Stomach (tissue), 9 donors: Measurements from ENCODE around the gene CERKL. TPM values are rescaled to one million over a fixed set of nuclear protein-coding genes. Genes with fewer than 3 reads are reported as not detected.

ENCODE experiments used
- DNase-seq, 2 donors: peaks; one replicate each; pipeline versions ENCODE4 v3.0.0 to v3.0.0-alpha.2; 2013 to 2019
- H3K27ac ChIP-seq, 5 donors: fragments of 200-600 bp in 4 of 5; sonication (generic) in 4 of 5; one replicate each; pipeline ENCODE4 v1.5.1; 2013 to 2019; ENCODE audit warnings: mild to moderate bottlenecking in 1 of 5, moderate library complexity in 1 of 5
- H3K27me3 ChIP-seq, 3 donors: fragments of 200-600 bp; sonication (generic); one replicate each; pipeline ENCODE4 v1.5.1; 2017 to 2019; ENCODE audit warnings: mixed run types in 1 of 3
- H3K36me3 ChIP-seq, 4 donors: fragments of 200-600 bp; sonication (generic); 1 replicate in 3 of 4; 2 replicates in 1 of 4; pipeline ENCODE4 v1.5.1; 2016 to 2019
- H3K4me1 ChIP-seq, 4 donors: fragments of 200-600 bp; sonication (generic); one replicate each; pipeline ENCODE4 v1.5.1; 2016 to 2019
- H3K4me3 ChIP-seq, 4 donors: fragments of 200-600 bp; sonication (generic) in 3 of 4; one replicate each; pipeline ENCODE4 v1.5.1; 2016 to 2019; ENCODE audit warnings: mild to moderate bottlenecking in 1 of 4
- H3K9me3 ChIP-seq, 4 donors: fragments of 200-600 bp; sonication (generic); one replicate each; pipeline ENCODE4 v1.5.1; 2016 to 2019
- EP300 ChIP-seq: sonication (generic); formaldehyde crosslinking; IDR thresholded peaks from one replicate; pipeline ENCODE4 v1.6.1; 2017; ENCODE audit warnings: antibody characterized with exemption
- POLR2A ChIP-seq, 4 donors: fragments of 450-650 bp; IDR thresholded peaks; one replicate each; pipeline ENCODE4 v1.6.1; 2016; ENCODE audit warnings: antibody characterized with exemption in 4 of 4, control low read depth in 2 of 4, mild to moderate bottlenecking in 1 of 4, moderate library complexity in 1 of 4
- POLR2AphosphoS5 ChIP-seq, 3 donors: sonication (generic); formaldehyde crosslinking; IDR thresholded peaks; one replicate each; pipeline ENCODE4 v1.6.1; 2016; ENCODE audit warnings: antibody characterized with exemption in 3 of 3
- WGBS, 5 donors: extraction: QIAGEN DNeasy Blood & Tissue Kit in 3 of 5; methylation state at CpG; one replicate each; pipeline versions ENCODE4 v1.1.5 to v1.1.7; 2013 to 2018; 5-methylcytosine and 5-hydroxymethylcytosine counted together
- intact Hi-C: fragments of 100-400 bp; cut with DNase I; formaldehyde crosslinking; loops from one replicate; pipeline ENCODE4 v1.15.1; 2023; ENCODE audit warnings: low total_unique reads
- polyA plus RNA-seq, 3 donors: library from polyadenylated mRNA; stranded (reverse); fragments of 200-250 nt; gene quantifications; one replicate each; pipeline ENCODE4 v1.2.3, GENCODE V29; 2013
- total RNA-seq, 5 donors: library from RNA; depleted of rRNA; stranded (reverse); fragments of >200 nt; gene quantifications; one replicate each; pipeline versions ENCODE4 v1.1.0 to v1.2.3, GENCODE V29; 2014 to 2016
- TF ChIP-seq, protein P1 (sequence below), 7 experiments: fragments of 450-650 bp in 4 of 7; fragments of 200-600 bp in 3 of 7; sonication (generic) in 3 of 7; IDR thresholded peaks; one replicate each; pipeline ENCODE4 v1.5.1; 2016 to 2019; ENCODE audit warnings: antibody characterized with exemption in 7 of 7, control low read depth in 2 of 7, mild to moderate bottlenecking in 1 of 7
- donor health status: healthy with polysubstance abuse.
- donor health status: Bipolar disorder and iron deficiency.
- donor health status: healthy.

The CERKL gene
- total and polyA plus RNA-seq, 8 donors = 0.05 to 1.3 (median 0.28) TPM; not detected in 4

DNA sequence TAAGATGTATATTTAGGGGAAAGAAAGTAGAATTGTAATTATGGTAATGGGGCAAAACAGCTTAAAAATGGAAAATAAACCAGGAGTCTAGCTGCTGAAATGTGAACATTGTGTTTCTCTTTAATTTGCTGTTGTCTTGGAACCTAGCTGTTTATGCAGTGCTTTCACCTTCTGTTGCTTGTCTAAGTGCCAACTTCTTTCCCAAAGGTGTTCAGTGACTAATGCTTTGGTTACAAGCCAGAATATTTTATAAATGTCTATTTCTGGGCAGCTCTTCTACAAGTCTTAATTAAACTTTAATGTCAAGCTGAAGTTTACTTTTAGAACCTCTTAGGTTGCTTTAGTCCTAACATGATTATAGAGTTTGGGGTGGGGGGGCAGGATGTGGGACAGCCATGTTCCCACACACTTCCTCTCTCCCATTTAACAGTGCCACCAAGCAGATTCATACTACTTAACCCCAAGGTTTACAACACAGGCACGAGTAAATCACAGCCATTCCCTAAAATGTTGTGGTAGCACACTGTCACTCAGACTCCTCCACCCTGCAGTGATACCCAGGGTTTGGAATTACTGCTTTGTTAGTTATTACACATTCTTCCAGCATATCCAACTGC is 139.1 kb downstream of the CERKL start:
- TF ChIP-seq EP300 (no peak), POLR2A (IDR thresholded peaks at IDR 0.05) (no peak), POLR2AphosphoS5 (IDR thresholded peaks at IDR 0.05) (no peak)
- TF ChIP-seq, protein P1, sequence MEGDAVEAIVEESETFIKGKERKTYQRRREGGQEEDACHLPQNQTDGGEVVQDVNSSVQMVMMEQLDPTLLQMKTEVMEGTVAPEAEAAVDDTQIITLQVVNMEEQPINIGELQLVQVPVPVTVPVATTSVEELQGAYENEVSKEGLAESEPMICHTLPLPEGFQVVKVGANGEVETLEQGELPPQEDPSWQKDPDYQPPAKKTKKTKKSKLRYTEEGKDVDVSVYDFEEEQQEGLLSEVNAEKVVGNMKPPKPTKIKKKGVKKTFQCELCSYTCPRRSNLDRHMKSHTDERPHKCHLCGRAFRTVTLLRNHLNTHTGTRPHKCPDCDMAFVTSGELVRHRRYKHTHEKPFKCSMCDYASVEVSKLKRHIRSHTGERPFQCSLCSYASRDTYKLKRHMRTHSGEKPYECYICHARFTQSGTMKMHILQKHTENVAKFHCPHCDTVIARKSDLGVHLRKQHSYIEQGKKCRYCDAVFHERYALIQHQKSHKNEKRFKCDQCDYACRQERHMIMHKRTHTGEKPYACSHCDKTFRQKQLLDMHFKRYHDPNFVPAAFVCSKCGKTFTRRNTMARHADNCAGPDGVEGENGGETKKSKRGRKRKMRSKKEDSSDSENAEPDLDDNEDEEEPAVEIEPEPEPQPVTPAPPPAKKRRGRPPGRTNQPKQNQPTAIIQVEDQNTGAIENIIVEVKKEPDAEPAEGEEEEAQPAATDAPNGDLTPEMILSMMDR (IDR thresholded peaks at IDR 0.05) = no peak
- intact Hi-C loops = no loop called here
- Histone ChIP-seq H3K4me1 (peaks cover 0 to 12% (median 4%) of the 10 kb centered on the region in 4 donors), H3K27ac (no peak overlapping the region), H3K9me3 (no peaks in the 10 kb centered on the region), H3K27me3 (no peaks in the 10 kb centered on the region), H3K36me3 (peaks cover 0 to 3% (median 0%) of the 10 kb centered on the region in 4 donors), H3K4me3 (no peak overlapping the region)
- 10 to 53% (median 48%) methylated on average over 1 of the region's 1 CpG for WGBS, 5 donors
- DNase-seq = peak in 1 of 2 donors; percentile 4

DNA sequence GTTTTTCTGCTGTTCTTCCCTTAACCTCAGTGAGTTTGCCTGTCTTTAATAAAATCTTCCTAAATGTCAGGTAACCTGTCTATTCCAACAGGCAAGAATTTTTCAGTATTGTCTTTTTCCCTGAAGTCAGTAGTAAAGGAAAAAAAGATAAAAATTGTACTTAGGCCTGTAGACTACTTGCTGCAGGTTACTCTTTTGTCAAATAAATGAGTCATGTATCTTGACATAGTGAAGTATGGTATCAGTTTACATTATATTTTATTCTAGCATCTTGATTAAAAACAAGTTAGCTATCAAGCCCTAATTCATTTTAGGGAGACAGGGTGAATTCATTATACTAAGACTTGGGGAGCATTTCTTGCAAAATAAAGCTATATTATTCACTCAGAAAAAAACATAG is 139.9 kb downstream of the CERKL start:
- Histone ChIP-seq H3K4me3 (no peak overlapping the region), H3K27me3 (no peaks in the 10 kb centered on the region), H3K36me3 (peaks cover 0 to 8% (median 0%) of the 10 kb centered on the region in 4 donors), H3K9me3 (no peaks in the 10 kb centered on the region), H3K4me1 (peaks cover 0 to 12% (median 4%) of the 10 kb centered on the region in 4 donors), H3K27ac (no peak overlapping the region)
- intact Hi-C loops = no loop called here
- TF ChIP-seq POLR2A (IDR thresholded peaks at IDR 0.05) (no peak), POLR2AphosphoS5 (IDR thresholded peaks at IDR 0.05) (no peak), EP300 (no peak)
- TF ChIP-seq, protein P1 (IDR thresholded peaks at IDR 0.05) = no peak
- no peak for DNase-seq

DNA sequence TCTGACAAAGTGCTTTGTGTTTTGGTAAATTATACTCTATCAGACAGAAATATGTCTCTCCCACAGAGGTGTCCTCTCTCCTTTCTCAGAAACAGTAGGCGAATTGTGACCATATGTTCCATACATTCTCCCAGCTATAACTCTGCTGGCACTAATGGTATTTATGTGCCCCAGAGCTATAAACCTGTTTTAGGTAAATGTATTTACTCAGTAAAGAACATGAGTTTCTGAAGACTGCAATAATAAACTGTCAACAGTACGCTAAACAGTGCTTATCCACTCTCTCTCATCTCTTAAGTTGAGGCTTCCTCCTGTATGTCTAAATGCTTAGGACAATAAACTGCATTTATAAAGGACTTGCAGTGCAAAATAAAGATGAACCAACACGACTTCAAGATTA is 141.2 kb downstream of the CERKL start:
- intact Hi-C loops = no loop called here
- peaks cover 0 to 12% (median 4%) of the 10 kb centered on the region in 4 donors for H3K4me1 ChIP-seq
- no peaks in the 10 kb centered on the region for H3K27me3 ChIP-seq
- TF ChIP-seq EP300 (no peak), POLR2A (IDR thresholded peaks at IDR 0.05) (no peak), POLR2AphosphoS5 (IDR thresholded peaks at IDR 0.05) (no peak)
- TF ChIP-seq, protein P1 (IDR thresholded peaks at IDR 0.05) = no peak
- no peak for DNase-seq
- no peaks in the 10 kb centered on the region for H3K9me3 ChIP-seq
- H3K27ac ChIP-seq = no peak overlapping the region
- peaks cover 0 to 8% (median 2%) of the 10 kb centered on the region in 4 donors for H3K36me3 ChIP-seq
- WGBS, 5 donors = 44 to 78% (median 60%) methylated on average over 3 of the region's 3 CpGs
- no peak overlapping the region for H3K4me3 ChIP-seq

DNA sequence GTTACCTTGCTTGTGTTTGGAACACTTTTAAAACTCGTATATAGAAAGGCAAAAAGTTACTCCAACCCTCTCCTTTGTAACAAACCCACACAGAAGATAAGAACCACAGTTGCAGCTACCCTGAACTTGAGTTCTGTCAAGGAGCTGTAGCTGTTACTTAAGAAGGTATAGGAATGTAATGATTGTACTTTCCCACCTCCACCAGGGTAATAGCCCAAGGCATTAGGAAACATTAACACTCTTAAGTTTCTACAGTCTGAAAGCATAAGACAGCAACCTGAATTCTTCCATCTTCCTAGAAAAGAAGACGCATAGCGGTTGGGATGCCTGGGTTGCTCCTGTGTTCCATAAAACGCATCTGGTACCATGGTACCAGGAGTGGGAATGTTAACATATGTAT is 156.7 kb downstream of the CERKL start:
- Histone ChIP-seq H3K36me3 (peaks cover 0 to 30% (median 9%) of the 10 kb centered on the region in 4 donors), H3K4me3 (no peak overlapping the region), H3K9me3 (no peaks in the 10 kb centered on the region), H3K27ac (no peak overlapping the region), H3K4me1 (no peaks in the 10 kb centered on the region), H3K27me3 (no peaks in the 10 kb centered on the region)
- intact Hi-C loops = no loop called here
- TF ChIP-seq EP300 = no peak
- no peak for TF ChIP-seq POLR2A (IDR thresholded peaks at IDR 0.05)
- TF ChIP-seq, protein P1 (IDR thresholded peaks at IDR 0.05) = no peak
- TF ChIP-seq POLR2AphosphoS5 (IDR thresholded peaks at IDR 0.05) = no peak
- DNase-seq = no peak
- WGBS, 5 donors = 83 to 92% (median 89%) methylated on average over 4 of the region's 4 CpGs
